Measurements from ENCODE around the gene PTX3.

The PTX3 gene

DNA sequence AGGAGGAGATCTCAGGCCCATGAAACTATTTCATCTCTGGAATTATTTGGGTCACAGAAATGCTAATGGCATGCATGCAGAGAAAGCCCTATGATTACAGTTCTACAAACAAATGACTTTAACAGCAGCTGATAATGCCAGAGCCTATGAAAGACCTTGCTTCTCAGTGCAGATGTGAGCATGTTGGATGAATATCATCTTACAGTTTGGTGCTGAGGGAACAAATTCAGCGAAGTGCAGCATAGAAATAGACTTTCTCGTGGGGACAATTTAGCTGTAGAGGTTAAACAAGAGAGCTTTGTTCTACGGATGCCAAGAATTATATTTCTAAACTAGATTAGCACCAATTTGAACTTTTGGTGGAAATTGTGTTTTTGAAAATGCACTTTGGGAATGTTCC, 27.7 kb downstream of the PTX3 start:
- TF ChIP-seq, protein P1, sequence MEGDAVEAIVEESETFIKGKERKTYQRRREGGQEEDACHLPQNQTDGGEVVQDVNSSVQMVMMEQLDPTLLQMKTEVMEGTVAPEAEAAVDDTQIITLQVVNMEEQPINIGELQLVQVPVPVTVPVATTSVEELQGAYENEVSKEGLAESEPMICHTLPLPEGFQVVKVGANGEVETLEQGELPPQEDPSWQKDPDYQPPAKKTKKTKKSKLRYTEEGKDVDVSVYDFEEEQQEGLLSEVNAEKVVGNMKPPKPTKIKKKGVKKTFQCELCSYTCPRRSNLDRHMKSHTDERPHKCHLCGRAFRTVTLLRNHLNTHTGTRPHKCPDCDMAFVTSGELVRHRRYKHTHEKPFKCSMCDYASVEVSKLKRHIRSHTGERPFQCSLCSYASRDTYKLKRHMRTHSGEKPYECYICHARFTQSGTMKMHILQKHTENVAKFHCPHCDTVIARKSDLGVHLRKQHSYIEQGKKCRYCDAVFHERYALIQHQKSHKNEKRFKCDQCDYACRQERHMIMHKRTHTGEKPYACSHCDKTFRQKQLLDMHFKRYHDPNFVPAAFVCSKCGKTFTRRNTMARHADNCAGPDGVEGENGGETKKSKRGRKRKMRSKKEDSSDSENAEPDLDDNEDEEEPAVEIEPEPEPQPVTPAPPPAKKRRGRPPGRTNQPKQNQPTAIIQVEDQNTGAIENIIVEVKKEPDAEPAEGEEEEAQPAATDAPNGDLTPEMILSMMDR (IDR thresholded peaks at IDR 0.05; ENCODE audit: poor library complexity, severe bottlenecking): no peak
- H3K27me3 ChIP-seq (ENCODE audit: insufficient read depth, poor library complexity, severe bottlenecking): no peaks in the 10 kb centered on the region
- H3K9me3 ChIP-seq (ENCODE audit: severe bottlenecking): no peaks in the 10 kb centered on the region
- no peaks in the 10 kb centered on the region for H3K4me1 ChIP-seq (ENCODE audit: insufficient read depth, poor library complexity, severe bottlenecking)
- no peaks in the 10 kb centered on the region for H3K36me3 ChIP-seq (ENCODE audit: low read depth)
- no peak for ATAC-seq (ENCODE audit: low read depth)
- DNase-seq (ENCODE audit: low spot score): no peak
- no peak overlapping the region for H3K27ac ChIP-seq (ENCODE audit: poor library complexity, severe bottlenecking)
- H3K4me3 ChIP-seq (ENCODE audit: severe bottlenecking): no peak overlapping the region

DNA sequence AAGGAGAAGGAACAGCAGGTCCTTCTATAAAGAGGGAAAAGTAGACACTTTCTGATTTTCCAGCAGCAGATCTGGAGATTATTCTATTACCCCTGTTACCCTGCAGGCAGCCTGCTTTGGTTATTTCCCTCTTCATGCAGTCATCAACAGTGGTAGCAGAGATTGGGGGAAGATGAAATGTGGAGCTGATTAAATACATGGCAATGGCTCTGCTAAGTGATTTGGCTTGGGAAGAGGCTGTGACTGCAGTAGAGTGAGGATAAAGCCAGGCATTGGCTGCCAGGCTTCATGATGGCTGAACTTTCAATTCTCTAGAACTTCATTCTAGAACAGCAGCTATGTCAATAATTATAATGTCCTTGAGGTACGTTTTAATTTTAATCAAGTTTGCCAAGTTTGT, 29.1 kb downstream of the PTX3 start:
- no peak overlapping the region for H3K4me3 ChIP-seq (ENCODE audit: severe bottlenecking)
- H3K27me3 ChIP-seq (ENCODE audit: insufficient read depth, poor library complexity, severe bottlenecking): no peaks in the 10 kb centered on the region
- no peaks in the 10 kb centered on the region for H3K36me3 ChIP-seq (ENCODE audit: low read depth)
- H3K9me3 ChIP-seq (ENCODE audit: severe bottlenecking): no peaks in the 10 kb centered on the region
- DNase-seq (ENCODE audit: low spot score) (no peak), ATAC-seq (ENCODE audit: low read depth) (no peak)
- no peak overlapping the region for H3K27ac ChIP-seq (ENCODE audit: poor library complexity, severe bottlenecking)
- TF ChIP-seq, protein P1 (IDR thresholded peaks at IDR 0.05; ENCODE audit: poor library complexity, severe bottlenecking): no peak
- no peaks in the 10 kb centered on the region for H3K4me1 ChIP-seq (ENCODE audit: insufficient read depth, poor library complexity, severe bottlenecking)

DNA sequence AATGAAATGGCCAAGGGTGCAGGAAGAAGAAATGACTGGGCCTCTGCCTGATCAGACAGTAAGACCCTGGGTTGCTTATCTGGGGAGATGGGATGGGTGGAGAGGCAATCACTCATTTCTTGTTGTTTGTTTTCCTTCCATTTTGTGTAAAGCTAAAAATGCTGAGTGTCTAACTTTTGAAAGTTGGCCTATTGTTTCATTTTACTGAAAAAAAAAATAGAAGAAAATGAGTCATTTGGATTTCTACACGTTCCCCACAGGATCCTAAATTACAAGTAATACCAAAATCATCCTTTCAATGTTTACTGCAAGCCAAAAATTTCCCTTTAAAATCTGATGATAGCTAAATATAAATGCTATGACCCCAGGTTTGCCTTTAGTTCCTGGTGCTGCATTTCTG, 30.6 kb downstream of the PTX3 start:
- Histone ChIP-seq H3K27me3 (ENCODE audit: insufficient read depth, poor library complexity, severe bottlenecking) (no peaks in the 10 kb centered on the region), H3K27ac (ENCODE audit: poor library complexity, severe bottlenecking) (no peak overlapping the region), H3K4me3 (ENCODE audit: severe bottlenecking) (no peak overlapping the region), H3K36me3 (ENCODE audit: low read depth) (no peaks in the 10 kb centered on the region), H3K4me1 (ENCODE audit: insufficient read depth, poor library complexity, severe bottlenecking) (no peaks in the 10 kb centered on the region), H3K9me3 (ENCODE audit: severe bottlenecking) (no peaks in the 10 kb centered on the region)
- no peak for ATAC-seq (ENCODE audit: low read depth)
- no peak for DNase-seq (ENCODE audit: low spot score)
- TF ChIP-seq, protein P1 (IDR thresholded peaks at IDR 0.05; ENCODE audit: poor library complexity, severe bottlenecking): no peak

DNA sequence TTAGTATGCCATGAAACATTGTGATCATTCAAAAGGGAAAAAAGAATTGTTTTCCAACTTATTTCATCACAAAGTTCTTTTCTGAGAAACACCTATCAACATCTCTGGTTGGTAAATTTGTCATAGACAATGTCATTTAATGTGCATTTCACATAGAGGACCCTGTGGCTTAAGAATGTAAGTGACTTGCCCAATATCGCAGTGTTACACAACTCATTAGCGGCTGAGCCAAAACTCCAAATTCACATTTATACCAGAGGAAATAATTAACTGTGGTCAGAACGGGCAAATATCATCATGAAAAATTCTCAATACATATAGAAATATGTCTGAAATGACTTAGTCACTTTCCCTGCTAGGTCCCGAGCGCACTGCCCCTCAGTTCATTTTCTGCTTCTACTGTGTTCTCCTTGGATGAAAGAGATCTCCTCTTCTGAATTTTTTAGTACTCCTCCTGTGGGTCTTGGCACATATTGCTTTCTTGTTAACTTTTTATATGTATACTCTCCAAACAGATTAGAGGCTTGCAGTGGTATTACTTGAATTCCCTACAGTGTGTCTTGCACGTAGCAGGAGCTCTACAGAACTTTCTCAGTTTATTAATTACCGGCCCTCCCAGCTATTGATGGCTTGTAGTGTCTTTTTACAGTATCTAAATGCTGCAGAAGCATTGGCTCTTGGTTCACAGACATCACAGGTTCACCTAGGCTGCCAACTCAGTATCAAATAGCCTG, 33.1 kb downstream of the PTX3 start:
- Histone ChIP-seq H3K27me3 (ENCODE audit: insufficient read depth, poor library complexity, severe bottlenecking) (no peaks in the 10 kb centered on the region), H3K27ac (ENCODE audit: poor library complexity, severe bottlenecking) (no peak overlapping the region), H3K9me3 (ENCODE audit: severe bottlenecking) (no peaks in the 10 kb centered on the region), H3K4me3 (ENCODE audit: severe bottlenecking) (no peak overlapping the region), H3K4me1 (ENCODE audit: insufficient read depth, poor library complexity, severe bottlenecking) (no peaks in the 10 kb centered on the region), H3K36me3 (ENCODE audit: low read depth) (no peaks in the 10 kb centered on the region)
- DNase-seq (ENCODE audit: low spot score) (no peak), ATAC-seq (ENCODE audit: low read depth) (no peak)
- TF ChIP-seq, protein P1 (IDR thresholded peaks at IDR 0.05; ENCODE audit: poor library complexity, severe bottlenecking): no peak

DNA sequence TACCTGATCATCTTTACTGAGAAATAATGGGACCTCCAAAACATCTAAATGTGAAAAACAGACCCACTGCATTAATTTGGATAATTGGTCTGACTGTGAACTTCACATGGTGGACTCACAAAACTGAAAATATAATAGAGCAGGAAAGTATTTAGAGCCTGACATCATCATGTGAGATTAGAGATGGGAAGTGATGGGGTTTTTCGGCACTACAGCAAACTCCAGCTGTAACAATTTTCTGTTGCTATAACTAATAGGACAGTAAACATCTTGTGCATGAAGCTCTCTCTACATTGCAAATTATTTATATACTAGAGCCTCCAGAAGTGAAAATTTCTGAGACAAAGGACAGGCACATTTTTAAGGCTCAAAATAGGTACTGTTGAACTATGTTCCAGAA, 34.4 kb downstream of the PTX3 start:
- no peaks in the 10 kb centered on the region for H3K27me3 ChIP-seq (ENCODE audit: insufficient read depth, poor library complexity, severe bottlenecking)
- no peaks in the 10 kb centered on the region for H3K4me1 ChIP-seq (ENCODE audit: insufficient read depth, poor library complexity, severe bottlenecking)
- no peaks in the 10 kb centered on the region for H3K36me3 ChIP-seq (ENCODE audit: low read depth)
- no peak overlapping the region for H3K4me3 ChIP-seq (ENCODE audit: severe bottlenecking)
- H3K9me3 ChIP-seq (ENCODE audit: severe bottlenecking): no peaks in the 10 kb centered on the region
- ATAC-seq (ENCODE audit: low read depth) (no peak), DNase-seq (ENCODE audit: low spot score) (no peak)
- no peak overlapping the region for H3K27ac ChIP-seq (ENCODE audit: poor library complexity, severe bottlenecking)
- TF ChIP-seq, protein P1 (IDR thresholded peaks at IDR 0.05; ENCODE audit: poor library complexity, severe bottlenecking): no peak

All from RWPE2 (cell line).